Peyer's patch (tissue), 4 donors: Measurements from ENCODE around the gene ZNF618. TPM values are rescaled to one million over a fixed set of nuclear protein-coding genes. Genes with fewer than 3 reads are reported as not detected.

Experiments used
- DNase-seq, 3 donors: peaks; one replicate each; pipeline ENCODE4 v3.0.0-alpha.2; 2017 to 2019
- H3K27ac ChIP-seq, 4 donors: fragments of 200-600 bp; sonication (generic); one replicate each; pipeline ENCODE4 v1.5.1; 2016 to 2019
- H3K27me3 ChIP-seq, 2 donors: fragments of 200-600 bp; sonication (generic); one replicate each; pipeline ENCODE4 v1.5.1; 2019
- H3K36me3 ChIP-seq, 3 donors: fragments of 200-600 bp; sonication (generic); one replicate each; pipeline ENCODE4 v1.5.1; 2016 to 2019
- H3K4me1 ChIP-seq, 4 donors: fragments of 200-600 bp; sonication (generic); one replicate each; pipeline ENCODE4 v1.5.1; 2016 to 2019
- H3K4me3 ChIP-seq, 4 donors: fragments of 200-600 bp; sonication (generic); 1 replicate in 3 of 4; 2 replicates in 1 of 4; pipeline ENCODE4 v1.5.1; 2016 to 2019; ENCODE audit warnings: mild to moderate bottlenecking in 1 of 4
- H3K9me3 ChIP-seq, 4 donors: fragments of 200-600 bp; sonication (generic); one replicate each; pipeline ENCODE4 v1.5.1; 2016 to 2019; ENCODE audit warnings: mild to moderate bottlenecking in 1 of 4
- POLR2A ChIP-seq, 2 donors: fragments of 450-650 bp; IDR thresholded peaks; one replicate each; pipeline ENCODE4 v1.5.1; 2017; ENCODE audit warnings: antibody characterized with exemption in 2 of 2, mild to moderate bottlenecking in 2 of 2, moderate library complexity in 2 of 2
- total RNA-seq, 4 donors: library from RNA; depleted of rRNA; stranded (reverse); fragments of >200 nt; gene quantifications; one replicate each; pipeline ENCODE4 v1.1.0, GENCODE V29; 2016
- TF ChIP-seq, protein P1 (sequence below), 6 experiments: fragments of 450-650 bp in 4 of 6; fragments of 200-600 bp in 2 of 6; sonication (generic) in 1 of 6; IDR thresholded peaks; one replicate each; pipeline ENCODE4 v1.5.1; 2017 to 2019; ENCODE audit warnings: antibody characterized with exemption in 6 of 6, mild to moderate bottlenecking in 3 of 6, moderate library complexity in 1 of 6

The ZNF618 gene
- total RNA-seq, 4 donors from 2014 or later, result 2.8 to 26.4 (median 4.1) TPM

DNA sequence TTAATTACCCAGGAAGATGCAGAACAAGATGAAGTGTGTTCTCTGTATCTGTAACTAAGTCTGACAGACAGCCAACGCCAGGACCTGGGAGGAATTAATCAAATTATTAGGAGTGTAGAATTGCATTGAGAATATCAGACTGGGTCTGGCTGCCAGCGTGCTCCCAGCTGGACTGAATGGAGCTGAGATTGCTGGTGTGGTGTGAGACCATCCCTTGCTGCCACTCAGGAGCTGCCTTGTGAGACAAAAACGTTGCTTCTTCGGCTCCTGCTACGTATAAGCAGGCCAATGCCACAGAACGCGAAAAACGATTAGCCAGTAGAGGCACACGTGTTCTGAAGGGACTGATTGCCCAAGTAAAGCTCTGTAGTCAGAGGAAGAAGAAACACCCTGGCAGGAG lies 135.2 kb downstream of the ZNF618 start:
- Histone ChIP-seq H3K36me3 (no peaks in the 10 kb centered on the region), H3K4me3 (no peak overlapping the region), H3K27ac (no peak overlapping the region), H3K4me1 (no peaks in the 10 kb centered on the region), H3K27me3 (no peaks in the 10 kb centered on the region), H3K9me3 (no peaks in the 10 kb centered on the region)
- peak in 2 of 3 donors; percentile 7 to 19 for DNase-seq
- TF ChIP-seq, protein P1, sequence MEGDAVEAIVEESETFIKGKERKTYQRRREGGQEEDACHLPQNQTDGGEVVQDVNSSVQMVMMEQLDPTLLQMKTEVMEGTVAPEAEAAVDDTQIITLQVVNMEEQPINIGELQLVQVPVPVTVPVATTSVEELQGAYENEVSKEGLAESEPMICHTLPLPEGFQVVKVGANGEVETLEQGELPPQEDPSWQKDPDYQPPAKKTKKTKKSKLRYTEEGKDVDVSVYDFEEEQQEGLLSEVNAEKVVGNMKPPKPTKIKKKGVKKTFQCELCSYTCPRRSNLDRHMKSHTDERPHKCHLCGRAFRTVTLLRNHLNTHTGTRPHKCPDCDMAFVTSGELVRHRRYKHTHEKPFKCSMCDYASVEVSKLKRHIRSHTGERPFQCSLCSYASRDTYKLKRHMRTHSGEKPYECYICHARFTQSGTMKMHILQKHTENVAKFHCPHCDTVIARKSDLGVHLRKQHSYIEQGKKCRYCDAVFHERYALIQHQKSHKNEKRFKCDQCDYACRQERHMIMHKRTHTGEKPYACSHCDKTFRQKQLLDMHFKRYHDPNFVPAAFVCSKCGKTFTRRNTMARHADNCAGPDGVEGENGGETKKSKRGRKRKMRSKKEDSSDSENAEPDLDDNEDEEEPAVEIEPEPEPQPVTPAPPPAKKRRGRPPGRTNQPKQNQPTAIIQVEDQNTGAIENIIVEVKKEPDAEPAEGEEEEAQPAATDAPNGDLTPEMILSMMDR (IDR thresholded peaks at IDR 0.05), result no peak
- TF ChIP-seq POLR2A (IDR thresholded peaks at IDR 0.05), result no peak

GRCh38 chr9:114012126-114012525 lies 136.0 kb downstream of the ZNF618 start:
- TF ChIP-seq, protein P1 (IDR thresholded peaks at IDR 0.05), result no peak
- TF ChIP-seq POLR2A (IDR thresholded peaks at IDR 0.05), result no peak
- Histone ChIP-seq H3K36me3 (no peaks in the 10 kb centered on the region), H3K4me1 (no peaks in the 10 kb centered on the region), H3K27ac (no peak overlapping the region), H3K4me3 (no peak overlapping the region), H3K9me3 (no peaks in the 10 kb centered on the region), H3K27me3 (no peaks in the 10 kb centered on the region)
- peak in 2 of 3 donors; percentile 7 to 12 for DNase-seq

- TF ChIP-seq, protein P1 (IDR thresholded peaks at IDR 0.05), result no peak
- no peak for TF ChIP-seq POLR2A (IDR thresholded peaks at IDR 0.05)
- no peaks in the 10 kb centered on the region for H3K36me3 ChIP-seq
Observed at GRCh38 chr9:114014044-114014443, 137.9 kb downstream of the ZNF618 start.

GRCh38 chr9:114015607-114016006 lies 139.5 kb downstream of the ZNF618 start:
- H3K27ac ChIP-seq, result no peak overlapping the region
- H3K4me3 ChIP-seq, result no peak overlapping the region
- DNase-seq, result no peak
- H3K36me3 ChIP-seq, result no peaks in the 10 kb centered on the region
- no peaks in the 10 kb centered on the region for H3K27me3 ChIP-seq
- H3K9me3 ChIP-seq, result no peaks in the 10 kb centered on the region
- H3K4me1 ChIP-seq, result no peaks in the 10 kb centered on the region
- TF ChIP-seq, protein P1 (IDR thresholded peaks at IDR 0.05), result no peak
- TF ChIP-seq POLR2A (IDR thresholded peaks at IDR 0.05), result no peak

More at GRCh38 chr9:114014044-114014443, 137.9 kb downstream of the ZNF618 start:
- Histone ChIP-seq H3K9me3 (no peaks in the 10 kb centered on the region), H3K27ac (no peak overlapping the region), H3K4me1 (no peaks in the 10 kb centered on the region), H3K4me3 (no peak overlapping the region), H3K27me3 (no peaks in the 10 kb centered on the region)
- no peak for DNase-seq

- Histone ChIP-seq H3K4me3 (no peak overlapping the region), H3K27me3 (no peaks in the 10 kb centered on the region), H3K27ac (no peak overlapping the region), H3K9me3 (no peaks in the 10 kb centered on the region), H3K36me3 (no peaks in the 10 kb centered on the region), H3K4me1 (no peaks in the 10 kb centered on the region)
- peak in 2 of 3 donors; percentile 11 to 21 for DNase-seq
- no peak for TF ChIP-seq POLR2A (IDR thresholded peaks at IDR 0.05)
- TF ChIP-seq, protein P1 (IDR thresholded peaks at IDR 0.05), result no peak
Observed at GRCh38 chr9:114016101-114016500, 140.0 kb downstream of the ZNF618 start.
